Stimulated activated CD4-positive, alpha-beta T cell treated with anti-CD3 and anti-CD28 coated beads, Interleukin-2, amount 100 ng/mL, for 48 hours (primary cell): ENCODE measurements around the gene ANKRD63.
A peak's percentile ranks its signal among the peaks of the same experiment; 100 is the strongest.

Source experiments
- DNase-seq, 2 donors: peaks; one replicate each; pipeline ENCODE4 v3.0.0-alpha.2; 2020

ANKRD63 gene

DNA sequence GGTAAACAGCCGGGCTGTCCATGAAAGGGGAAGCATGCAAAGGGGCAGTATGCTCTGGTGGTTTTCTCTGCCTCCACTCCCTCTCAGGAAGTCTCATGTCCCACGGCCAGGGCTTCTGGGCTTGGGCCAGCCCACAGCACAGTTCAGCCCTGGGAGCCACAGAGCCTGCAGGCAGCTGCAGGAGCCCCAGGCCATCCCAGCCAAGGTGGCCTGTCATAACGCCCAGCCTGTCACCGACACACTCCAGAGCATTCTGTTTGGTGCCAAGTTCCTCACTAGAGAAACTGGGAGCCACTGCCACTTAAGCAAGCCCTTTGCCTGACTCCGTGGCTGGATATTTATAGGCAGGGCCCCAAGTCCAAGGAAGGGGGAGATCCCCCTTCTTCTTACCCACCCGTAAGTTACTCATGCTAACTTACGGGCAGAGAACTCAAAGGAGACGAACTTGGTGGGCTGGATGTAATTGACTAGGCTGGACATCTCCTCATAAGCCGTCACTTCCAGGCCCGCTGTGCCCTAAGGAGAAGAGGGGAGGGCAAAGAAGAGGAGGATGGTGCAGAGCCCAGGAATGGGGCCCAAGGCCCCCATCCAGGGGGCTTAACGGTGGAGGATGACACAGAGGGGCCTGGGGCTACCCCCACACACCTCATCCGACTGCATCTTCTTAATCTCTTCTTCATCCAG, 13.2 kb upstream of the ANKRD63 start:
- DNase-seq, result no peak

DNA sequence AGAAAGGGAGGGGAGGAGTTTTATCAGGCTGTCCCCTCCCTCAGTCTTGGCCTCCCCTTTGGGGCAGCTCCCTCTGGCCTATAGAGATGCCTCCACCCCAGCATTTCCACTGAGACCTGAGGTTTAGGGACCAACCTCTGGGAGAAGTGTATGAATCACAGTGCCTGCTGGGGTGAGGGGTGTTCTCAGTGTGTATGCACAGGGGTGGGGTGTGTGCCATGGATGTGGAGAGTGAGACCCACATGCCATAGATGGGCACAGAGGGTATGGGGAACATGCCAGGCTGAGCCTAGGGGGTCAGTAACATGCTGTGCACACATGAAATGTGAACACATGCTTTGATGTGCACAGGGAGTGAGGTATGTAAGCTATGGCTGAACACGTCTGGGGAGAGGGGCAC, 12.4 kb upstream of the ANKRD63 start:
- no peak for DNase-seq

DNA sequence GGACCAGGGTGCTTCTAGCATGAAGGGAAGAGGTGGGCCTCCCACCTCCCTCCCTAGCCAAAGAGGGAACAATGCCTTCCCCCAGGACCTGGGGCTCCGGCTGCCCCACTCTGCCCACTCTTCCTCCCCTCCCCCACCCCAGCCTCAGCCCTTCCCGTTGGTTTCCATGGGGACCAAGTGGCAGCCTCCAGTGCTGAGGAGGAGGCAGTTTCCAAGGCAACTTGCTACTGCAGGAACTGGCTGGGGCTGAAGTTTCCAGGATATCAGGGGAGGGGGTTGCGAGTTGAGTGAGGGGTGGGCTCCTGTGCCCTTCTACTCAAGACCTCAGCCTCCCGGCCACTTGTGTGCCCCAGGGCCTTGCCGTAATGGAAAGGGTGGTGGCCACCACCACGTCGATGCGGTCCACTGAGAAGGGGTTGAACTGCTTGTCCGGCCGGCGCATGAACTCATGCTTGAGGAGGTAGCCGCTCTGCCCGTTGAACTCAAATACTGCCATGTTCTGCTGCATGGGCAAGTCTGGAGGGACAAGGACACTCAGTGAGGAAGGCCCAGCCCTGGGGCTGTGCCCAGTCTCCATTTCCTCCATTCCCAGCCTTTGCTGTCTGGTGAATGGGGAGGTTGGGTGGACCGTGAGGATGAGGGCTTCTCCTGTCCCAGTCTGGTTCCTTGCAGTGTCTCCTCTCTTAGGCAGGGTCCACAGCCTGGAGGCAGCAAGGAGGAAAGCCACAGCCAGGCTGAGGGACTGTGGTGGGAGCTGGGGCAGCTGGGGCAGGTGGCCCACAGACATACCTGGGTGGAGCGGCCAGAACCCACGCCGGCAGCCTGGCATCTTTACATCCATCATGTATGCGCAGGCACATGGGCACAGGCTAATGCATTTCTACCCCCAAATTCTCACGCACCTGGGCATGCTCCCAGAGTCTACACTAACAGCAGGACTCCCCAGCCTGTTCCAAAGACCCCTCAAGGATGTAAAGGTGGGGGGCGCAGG, 11.3 kb upstream of the ANKRD63 start:
- DNase-seq, result no peak

DNA sequence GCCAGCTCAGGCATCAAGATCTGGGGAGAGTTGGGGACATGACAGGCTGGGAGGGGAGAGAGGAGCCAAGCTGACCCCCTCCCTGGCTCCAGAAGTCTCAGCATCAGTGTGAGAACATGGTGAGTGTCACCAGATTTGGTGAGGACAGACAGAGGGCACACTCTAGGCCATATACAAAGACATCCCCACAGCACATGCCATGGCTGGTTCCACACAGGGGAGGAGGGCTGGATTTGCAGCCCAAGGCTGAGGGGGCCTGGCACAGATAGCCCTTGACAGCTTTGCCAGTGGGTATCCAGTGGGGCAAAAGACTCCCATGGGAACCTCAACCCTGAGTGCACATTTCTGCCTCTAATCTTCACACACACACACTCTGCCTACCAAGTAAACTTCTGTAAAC, 10.1 kb upstream of the ANKRD63 start:
- no peak for DNase-seq

DNA sequence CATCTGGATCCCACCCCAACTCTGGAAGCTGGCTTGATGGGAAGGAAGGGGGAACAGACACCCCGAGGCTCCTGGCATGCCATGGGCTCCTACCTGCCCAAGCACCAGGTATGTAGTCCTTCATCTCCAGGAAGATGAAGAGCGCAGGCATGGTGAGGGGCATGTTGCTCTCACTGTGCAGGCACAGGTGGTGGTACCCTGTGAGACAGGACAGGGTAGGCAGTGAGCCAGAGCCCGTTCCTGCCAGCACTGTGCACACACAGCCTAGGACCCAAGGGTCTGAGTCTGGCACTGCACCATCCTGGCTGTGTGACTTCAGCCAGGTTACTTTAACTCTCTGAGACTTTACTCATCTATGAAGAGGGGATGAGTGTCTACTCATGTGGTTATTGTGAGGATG, 9.4 kb upstream of the ANKRD63 start:
- no peak for DNase-seq

DNA sequence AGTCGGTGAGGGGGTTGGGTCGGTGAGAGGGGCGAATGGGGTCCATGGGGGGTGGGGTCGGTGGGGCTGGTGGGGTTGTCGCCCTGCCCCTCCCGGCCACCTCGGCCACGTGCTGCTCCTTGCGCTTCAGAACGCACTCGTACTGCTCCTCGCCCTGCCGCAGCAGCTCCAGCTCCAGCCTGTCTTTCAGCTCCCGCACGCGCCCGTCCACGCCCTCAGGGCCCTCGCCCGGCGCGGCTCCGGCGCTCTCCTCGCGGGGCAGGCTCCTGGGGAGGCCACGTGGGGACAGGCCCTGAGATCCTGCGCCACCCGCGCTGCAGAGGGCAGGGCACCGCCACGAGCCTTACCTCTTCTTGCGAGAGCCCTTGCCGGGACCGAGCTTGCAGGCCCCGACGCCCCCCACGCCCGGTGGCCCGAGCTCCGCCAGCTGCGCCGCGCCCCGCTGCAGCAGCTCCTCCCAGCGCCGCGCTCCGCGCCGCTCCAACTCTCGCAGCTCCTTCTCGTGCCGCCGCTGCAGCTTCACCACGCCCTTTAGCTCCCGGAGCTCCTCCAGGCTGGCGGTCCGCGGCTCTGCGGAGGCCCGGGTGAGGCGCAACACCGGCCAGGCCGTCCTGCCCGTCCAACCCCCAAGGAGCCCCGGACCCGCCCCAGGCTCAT, 8.2 kb upstream of the ANKRD63 start:
- DNase-seq, result no peak

DNA sequence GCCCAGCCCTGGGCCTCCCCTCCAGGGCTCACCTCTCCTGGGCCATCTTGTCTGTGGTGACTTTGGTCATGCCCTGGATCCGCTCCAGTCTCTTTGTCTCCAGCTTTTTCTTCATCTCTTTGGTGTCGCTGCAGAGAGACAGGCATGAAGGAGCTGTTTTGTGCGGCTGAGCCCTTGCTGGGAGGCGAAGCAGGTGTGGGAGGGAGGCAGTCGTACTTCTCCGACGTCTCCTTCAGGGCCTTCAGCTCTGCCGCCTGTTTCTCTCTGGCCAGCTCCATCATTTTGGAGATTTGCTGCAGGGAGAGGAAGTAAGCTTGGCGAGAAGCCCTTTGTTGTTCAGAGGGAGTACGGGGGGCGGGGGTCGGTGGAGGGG, 7.7 kb upstream of the ANKRD63 start:
- no peak for DNase-seq

DNA sequence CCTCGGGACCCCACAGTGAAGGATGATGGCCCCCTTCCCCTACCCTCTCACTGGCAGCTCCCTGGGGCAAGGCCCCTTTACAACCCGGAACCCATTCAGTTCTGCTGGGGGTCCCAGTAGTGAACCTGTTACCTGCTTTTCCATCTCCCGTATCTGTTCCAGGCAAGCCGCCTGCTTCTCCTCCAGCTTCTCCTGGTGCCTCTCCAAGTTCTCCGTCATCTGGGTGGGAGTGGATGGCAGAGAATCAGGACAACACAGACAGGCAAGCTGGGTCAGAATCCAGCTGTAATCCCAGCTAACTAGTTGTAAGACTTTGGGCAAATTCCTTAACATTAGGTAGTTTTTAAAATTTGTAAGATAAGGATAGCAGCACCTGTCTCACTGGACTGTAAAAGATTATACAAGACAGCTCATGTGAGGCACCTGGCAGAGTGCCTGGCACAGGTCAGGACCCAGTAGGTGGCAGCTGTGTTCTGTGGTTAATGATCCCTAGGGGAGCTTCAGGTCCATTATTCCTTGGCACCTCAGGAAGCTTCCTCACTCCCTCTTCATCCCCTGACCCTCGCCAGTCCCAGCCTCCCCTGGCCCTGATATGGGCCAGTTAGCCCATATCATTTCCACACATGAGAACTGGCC, 6.4 kb upstream of the ANKRD63 start:
- DNase-seq, result no peak

DNA sequence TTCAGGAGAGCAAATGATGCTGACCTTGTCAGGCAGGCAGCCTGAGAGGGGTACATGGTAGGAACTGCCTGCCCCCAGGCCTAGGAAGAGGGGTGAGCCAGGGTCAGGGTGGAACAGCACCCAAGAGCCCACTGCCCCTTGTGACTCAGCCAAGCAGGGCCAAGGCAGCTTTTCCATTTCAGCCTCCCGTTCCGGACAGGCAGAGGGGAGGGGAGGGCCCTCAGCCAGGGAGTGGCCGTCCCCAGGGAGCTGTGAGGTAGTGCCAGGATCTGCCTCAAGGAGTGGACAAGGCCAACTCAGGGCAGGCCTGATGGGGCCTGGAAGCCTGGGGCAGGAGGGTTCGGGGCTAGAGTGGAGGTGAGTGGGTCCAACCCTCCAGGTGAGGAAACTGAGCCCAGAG, 5.1 kb upstream of the ANKRD63 start:
- DNase-seq, result no peak

DNA sequence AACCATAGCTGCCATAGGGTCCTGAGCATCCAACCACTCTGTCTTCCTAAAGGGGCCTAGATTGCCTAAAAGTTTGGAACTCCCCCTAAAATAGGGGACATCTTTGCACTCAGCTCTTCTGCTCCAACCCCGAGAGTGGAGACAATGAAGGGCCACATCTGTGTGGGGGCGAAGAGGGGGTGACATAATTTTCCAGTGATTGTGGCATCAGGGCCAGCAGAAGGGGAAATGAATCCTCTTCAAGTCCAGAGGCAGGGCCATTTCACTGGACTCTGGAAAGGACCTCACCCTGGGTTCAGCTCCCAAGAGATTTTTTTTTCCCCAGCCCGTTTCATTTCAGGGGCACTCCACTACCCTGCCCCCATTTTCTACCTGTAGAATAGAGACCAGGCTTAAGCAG, 4.6 kb upstream of the ANKRD63 start:
- no peak for DNase-seq

DNA sequence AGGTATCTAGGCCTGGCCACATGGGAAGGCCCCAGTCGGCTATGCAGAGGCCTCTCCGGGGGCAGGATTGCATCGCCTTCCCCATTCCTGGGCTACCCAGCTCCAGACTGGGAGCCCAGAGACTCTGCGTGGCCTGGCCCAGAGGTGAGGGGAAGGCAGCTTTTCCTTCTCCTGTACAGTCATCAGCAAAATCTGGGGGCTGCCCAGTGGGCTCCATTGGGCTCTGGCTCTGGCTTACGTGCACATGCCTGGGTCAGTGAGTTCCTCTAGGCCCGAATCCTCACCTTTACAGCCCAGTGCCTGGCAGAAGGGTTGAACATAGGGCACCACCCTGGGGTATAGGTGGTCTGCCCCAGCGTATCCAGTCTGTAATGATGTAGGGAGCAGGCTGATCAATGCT, 3.9 kb upstream of the ANKRD63 start:
- no peak for DNase-seq

DNA sequence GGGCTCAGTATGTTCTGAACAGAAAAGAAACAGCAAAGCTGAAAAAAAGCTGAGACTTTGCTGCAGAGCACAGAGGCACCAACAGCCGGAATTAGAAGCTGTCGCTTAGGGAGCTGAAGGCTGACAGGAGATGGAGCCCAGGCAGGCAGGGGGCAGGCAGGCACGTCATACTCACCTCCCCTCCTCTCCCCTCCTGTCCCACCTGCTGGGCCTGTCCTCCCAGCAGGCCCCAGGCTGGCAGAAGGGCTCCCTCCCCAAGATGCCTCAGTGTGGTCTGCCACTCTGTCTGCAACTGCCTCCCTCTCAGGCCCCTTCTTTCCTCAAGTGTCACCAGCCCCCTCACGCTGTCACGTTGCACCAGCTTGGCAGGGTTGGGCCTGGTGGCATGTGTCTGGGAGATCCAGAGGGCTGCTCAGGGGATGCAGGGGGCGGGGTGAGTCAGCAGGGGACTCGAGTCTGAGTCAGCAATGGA, 3.2 kb upstream of the ANKRD63 start:
- no peak for DNase-seq

DNA sequence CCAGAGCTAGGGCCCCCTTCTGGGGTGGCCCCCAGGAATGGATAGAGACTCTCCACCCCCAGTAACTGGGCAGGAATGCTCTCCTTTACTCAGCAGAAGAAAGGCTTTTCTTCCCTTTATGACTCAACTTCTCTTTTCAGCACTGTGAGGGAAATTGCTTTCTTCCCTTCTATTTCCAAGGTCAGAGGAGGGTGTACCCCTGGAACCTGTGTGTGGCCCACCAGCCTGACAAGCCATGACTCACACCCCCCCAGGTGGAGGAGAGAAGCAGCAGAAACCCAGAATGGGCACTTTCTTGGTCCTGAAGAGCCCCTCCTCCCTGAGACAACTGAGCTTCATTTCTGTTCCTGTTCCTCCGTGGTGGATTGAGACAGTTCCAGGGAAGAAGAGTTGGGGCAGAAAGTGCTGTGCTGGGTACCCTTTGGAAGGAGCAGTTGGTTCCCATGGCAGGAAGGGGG, 2.7 kb upstream of the ANKRD63 start:
- DNase-seq, result no peak

DNA sequence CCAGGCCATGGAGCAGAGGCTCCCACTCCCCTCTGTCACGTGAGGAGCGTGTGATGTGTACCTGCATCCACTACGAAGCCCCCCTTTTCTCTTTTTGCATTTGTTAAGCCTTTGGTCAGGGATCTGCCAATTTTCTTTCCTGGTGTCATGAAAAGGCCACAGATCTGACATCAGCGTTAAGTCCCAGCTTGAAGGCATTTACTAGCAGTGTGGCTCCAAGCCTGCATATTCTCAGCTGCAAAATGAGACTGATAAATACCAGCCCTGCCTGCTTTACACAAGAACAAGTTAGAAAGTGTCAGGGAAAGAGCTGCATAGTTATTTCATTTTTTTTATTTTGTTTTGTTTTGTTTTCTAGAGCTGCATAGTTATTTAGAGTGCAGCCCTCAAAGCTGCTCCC, 2.3 kb upstream of the ANKRD63 start:
- DNase-seq, result no peak

DNA sequence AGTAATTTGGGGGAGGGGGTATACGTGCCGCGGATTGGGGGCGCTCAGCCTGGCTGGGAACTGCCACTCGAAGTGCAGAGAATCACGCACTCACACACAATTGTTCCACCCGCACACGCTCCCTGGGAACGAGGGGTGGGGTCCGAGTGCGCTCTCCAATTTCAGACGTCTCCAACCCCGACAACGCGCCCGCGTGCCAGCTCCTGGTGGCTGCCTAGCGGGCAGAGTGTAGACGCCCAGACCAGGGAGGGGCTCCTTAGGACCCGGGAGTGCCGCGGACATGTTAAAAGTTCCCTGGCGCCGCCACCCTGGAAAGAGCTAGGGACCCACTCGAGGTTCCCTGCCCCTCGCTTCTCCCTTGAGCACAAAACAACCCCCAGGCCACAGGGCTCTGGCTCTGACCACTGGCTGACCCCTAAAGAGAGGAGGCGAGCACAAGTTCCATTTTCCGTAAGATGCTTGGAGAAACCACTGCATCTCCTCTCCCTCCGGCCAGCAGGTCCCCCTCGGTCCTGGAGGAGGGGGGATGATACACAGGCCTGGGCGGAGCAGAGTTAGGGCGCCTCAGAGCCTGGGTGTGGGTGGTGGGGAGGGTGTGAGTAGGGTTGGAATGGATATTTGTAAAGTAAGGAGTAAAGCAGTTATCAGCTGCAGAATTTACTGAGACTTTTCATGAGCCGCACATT, 894 bp upstream of the ANKRD63 start:
- no peak for DNase-seq

DNA sequence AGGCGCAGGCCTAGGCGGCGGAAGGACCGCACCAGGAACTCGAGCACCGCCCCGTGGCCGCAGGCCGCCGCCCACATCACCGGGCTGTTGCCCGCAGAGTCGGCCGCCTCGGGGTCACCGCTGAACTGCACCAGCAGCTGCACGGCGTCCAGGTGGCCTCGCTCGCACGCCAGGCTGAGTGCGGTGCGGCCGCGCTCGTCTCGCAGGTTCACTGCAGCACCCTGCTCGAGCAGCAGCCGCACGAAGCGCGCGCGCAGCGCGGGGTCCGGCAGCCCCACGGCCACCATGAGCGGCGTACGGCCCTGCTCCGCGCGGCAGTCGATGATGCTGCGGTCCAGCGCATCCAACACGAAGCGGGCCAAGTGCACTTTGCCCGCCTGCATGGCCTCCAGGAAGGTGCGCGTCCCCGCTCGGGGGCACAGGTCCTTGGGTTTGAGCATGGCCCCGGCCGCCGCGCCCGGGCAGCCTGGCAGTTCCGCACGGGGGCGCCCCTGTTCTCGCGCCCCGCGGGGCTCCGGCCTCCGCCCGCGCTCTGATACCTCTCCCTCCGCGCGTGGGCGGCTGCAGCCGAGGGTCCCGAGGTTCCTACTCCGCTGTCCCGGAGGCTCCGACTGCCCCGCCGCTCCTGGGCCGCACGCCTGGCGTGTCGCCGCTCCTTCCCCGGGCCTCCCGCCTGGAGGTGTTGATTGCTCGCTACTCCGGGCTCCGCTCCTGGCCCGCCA, 556 bp downstream of the ANKRD63 start:
- DNase-seq, result peak; percentile 23 to 41

DNA sequence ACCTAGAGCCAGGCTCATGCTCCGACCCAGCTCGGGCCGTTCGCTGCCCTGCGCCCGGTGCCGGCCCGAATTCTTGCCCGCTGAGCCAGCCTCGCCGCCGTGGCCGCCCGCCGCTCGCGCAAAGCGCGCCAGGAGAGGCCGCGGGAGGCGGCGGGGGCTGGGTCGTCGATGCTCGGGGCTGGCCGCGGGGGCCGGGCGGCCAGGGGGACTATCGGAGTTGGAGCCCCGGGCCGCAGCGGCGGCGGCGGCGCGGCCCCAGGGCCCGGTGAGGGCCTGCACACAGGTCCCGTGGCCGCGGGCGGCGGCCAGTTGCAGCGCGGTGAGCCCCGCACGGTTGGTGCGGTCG, 1.1 kb downstream of the ANKRD63 start:
- no peak for DNase-seq

DNA sequence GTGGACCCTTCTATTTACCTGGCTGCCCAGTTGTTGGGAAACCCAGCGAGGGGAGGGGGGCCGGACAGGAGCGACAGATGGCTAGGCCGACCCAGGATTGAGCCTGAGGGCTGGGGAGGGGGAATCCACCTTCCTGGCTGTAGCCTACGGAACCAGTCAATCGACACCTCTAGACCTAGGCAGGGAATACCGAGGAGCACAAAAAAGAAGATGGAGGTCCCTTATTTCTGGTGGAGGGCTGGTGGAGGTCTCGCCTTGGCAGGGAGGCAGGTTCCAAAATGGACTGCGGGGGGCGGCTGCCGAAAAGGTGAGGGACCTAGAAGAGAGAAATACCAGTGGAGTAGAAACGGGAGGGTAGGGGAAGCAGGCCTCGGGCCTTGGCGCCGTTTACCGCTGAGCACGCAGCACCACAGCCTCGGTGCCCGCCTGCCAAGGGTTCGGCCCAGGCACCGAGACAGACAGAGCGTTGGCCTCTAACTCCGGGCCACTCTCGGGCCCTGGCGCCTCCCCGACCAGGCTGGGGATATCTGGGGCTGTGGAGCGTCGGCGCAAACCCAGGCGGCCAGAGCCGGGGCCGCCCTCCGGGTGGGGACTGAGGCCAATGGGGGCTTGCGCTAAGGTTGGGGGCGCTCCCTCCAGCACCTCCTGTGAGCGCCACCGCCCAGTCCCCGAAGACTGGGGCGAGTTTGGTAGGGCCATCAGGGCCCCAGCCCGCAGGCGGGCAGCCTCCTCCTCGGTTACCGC, 1.6 kb downstream of the ANKRD63 start:
- no peak for DNase-seq

DNA sequence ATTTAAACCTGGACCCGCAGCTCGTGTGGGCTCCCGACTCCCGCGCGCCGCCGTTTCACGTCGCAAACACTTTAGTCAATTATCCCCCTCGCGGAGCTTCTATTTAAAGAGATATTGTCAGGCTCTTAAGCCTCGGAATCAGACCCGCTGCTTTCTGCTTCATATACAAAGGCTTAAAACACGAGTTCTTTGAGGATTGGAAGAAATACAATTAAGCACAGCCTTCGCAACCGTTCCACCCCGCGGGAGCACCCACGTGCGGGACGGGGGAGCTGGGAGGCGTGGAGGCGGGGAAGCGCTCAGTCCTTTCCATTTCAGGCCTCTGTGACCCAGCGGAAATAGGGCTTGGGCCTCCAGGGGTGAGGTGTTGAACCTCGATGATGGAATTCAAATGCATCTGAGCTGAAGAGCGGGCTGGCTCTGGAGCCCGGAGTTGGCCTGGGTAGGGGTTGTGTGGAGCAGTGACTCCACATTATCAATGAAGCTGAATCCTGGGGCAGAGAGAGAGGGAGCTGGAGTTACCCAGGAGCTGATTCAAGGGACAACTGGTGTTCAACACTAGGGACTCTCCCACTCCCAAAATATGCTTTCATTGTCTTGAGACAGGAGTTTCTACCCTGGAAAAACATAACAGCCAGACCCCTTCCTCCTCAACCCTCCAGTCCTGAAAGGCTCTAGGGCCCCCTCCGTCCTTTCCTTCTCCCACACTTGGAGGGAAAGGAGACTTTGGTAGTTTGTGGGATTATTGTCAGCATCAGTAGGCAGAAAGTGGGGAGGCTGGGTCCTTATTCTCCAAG, 2.4 kb downstream of the ANKRD63 start:
- no peak for DNase-seq

DNA sequence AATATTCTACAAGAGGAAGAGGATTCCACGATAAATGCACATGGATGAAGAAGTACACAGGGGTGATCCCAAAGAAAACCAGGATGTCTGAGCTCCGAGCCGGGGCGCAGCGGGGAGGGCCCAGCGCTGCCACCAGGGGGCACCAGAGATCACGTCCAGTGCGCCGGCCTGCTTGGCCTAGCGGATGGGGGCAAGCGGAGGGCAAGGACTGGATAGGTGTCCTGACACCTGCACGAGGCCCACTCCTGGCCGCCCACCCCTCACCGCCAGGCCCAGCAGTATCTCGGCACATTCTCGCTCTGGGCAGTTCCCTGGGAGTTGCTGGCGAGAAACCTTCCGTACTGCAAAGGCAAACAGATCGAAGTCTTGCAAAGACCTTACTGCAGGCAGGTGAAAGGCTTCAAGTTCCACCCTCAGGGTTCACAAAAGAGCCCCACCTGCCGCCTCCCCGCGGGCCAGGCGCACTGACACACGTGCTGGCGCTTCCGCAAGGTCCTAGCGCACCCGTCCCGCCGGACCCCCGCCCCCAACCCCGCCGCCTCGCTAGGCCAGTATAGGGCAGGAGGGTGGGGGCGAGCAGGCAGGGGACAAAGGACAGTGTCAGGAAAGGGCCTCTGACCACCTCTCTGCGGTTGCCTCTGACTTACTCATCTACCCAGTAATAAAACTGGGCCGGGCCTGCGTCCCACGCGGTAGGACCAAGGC, 3.3 kb downstream of the ANKRD63 start:
- DNase-seq, result peak; percentile 73 to 80
